ENCODE results near the gene PLCXD3.

PLCXD3 gene

GRCh38 chr5:41263335-41263734, 247.1 kb downstream of the PLCXD3 start:
- DNase-seq (ENCODE audit: low read depth) = no peak
- TF ChIP-seq CTCF (conservative IDR thresholded peaks at IDR 0.05; ENCODE audit: low read depth, low read length) = no peak
- no peak overlapping the region for H3K4me3 ChIP-seq (ENCODE audit: low read length)
